MG63 (cell line): ENCODE results near the gene ZNF506. TPM values are rescaled to one million over a fixed set of nuclear protein-coding genes. Genes with fewer than 3 reads are reported as not detected.
"Not testable (repeated sequence)": the region's sequence is repeated elsewhere in the genome, so short reads cannot be mapped to it uniquely, and the experiment has no call there.

Source experiments
- DNase-seq: peaks from one replicate; pipeline ENCODE4 v3.0.0-alpha.2; 2020
- H3K27me3 ChIP-seq: fragments of 250-450 bp; sonication (Bioruptor Pico); 2 replicates; pipeline ENCODE4 v1.5.1; 2020; ENCODE audit warnings: mild to moderate bottlenecking, moderate library complexity
- H3K36me3 ChIP-seq: fragments of 250-450 bp; sonication (Bioruptor Pico); 2 replicates; pipeline ENCODE4 v1.5.1; 2020; ENCODE audit warnings: mild to moderate bottlenecking, moderate library complexity
- H3K4me3 ChIP-seq: fragments of 250-450 bp; sonication (Bioruptor Pico); 2 replicates; pipeline ENCODE4 v1.5.1; 2020; ENCODE audit warnings: mild to moderate bottlenecking, moderate library complexity
- H3K9me3 ChIP-seq: fragments of 250-450 bp; sonication (Bioruptor Pico); 2 replicates; pipeline ENCODE4 v1.5.1; 2020; ENCODE audit warnings: mild to moderate bottlenecking, moderate library complexity
- total RNA-seq: library from RNA; depleted of rRNA; stranded (reverse); fragments of >200 nt; shearing (Covaris generic); gene quantifications from 2 replicates; pipeline ENCODE4 v1.2.3, GENCODE V29; 2014; ENCODE audit warnings: low replicate concordance; rRNA removed

Gene ZNF506
- total RNA-seq, 1 experiment from 2014 or later = 1.0 TPM

- Histone ChIP-seq H3K27me3 (no peaks in the 10 kb centered on the region), H3K4me3 (no peak overlapping the region), H3K36me3 (no peaks in the 10 kb centered on the region), H3K9me3 (peaks cover 3% of the 10 kb centered on the region; the same call in 1 of the 2 replicates)
- DNase-seq = no peak
Observed at GRCh38 chr19:19749908-19750841, 71.4 kb downstream of the ZNF506 start.

GRCh38 chr19:19749117-19749907 is 72.2 kb downstream of the ZNF506 start:
- Histone ChIP-seq H3K9me3 (0 out of 2 replicates have a peak, but pooled peaks cover 2% of the 10 kb centered on the region), H3K27me3 (no peaks in the 10 kb centered on the region), H3K36me3 (no peaks in the 10 kb centered on the region), H3K4me3 (no peak overlapping the region)
- DNase-seq = no peak

GRCh38 chr19:19748249-19748938 is 73.2 kb downstream of the ZNF506 start:
- no peak for DNase-seq

GRCh38 chr19:19747357-19748220 is 74.0 kb downstream of the ZNF506 start:
- DNase-seq = no peak
- no peaks in the 10 kb centered on the region for H3K27me3 ChIP-seq
- no peaks in the 10 kb centered on the region for H3K9me3 ChIP-seq

More at GRCh38 chr19:19748249-19748938, 73.2 kb downstream of the ZNF506 start:
- Histone ChIP-seq H3K9me3 (no peaks in the 10 kb centered on the region), H3K4me3 (no peak overlapping the region), H3K36me3 (no peaks in the 10 kb centered on the region), H3K27me3 (no peaks in the 10 kb centered on the region)

GRCh38 chr19:19746286-19747213 is 75.0 kb downstream of the ZNF506 start:
- H3K36me3 ChIP-seq = no peaks in the 10 kb centered on the region

More at GRCh38 chr19:19747357-19748220, 74.0 kb downstream of the ZNF506 start:
- H3K4me3 ChIP-seq = no peak overlapping the region
- no peaks in the 10 kb centered on the region for H3K36me3 ChIP-seq

GRCh38 chr19:19745496-19746285 is 75.9 kb downstream of the ZNF506 start:
- Histone ChIP-seq H3K4me3 (no peak overlapping the region), H3K9me3 (no peaks in the 10 kb centered on the region), H3K36me3 (no peaks in the 10 kb centered on the region), H3K27me3 (no peaks in the 10 kb centered on the region)
- no peak for DNase-seq

More at GRCh38 chr19:19746286-19747213, 75.0 kb downstream of the ZNF506 start:
- no peak for DNase-seq
- no peaks in the 10 kb centered on the region for H3K9me3 ChIP-seq
- no peaks in the 10 kb centered on the region for H3K27me3 ChIP-seq
- H3K4me3 ChIP-seq = no peak overlapping the region

GRCh38 chr19:19744641-19745040 is 76.9 kb downstream of the ZNF506 start:
- DNase-seq = no peak
- H3K36me3 ChIP-seq = no peaks in the 10 kb centered on the region
- no peaks in the 10 kb centered on the region for H3K27me3 ChIP-seq
- no peak overlapping the region for H3K4me3 ChIP-seq
- no peaks in the 10 kb centered on the region for H3K9me3 ChIP-seq

GRCh38 chr19:19743921-19744320 is 77.6 kb downstream of the ZNF506 start:
- H3K36me3 ChIP-seq, DNase-seq, H3K4me3 ChIP-seq, H3K27me3 ChIP-seq, H3K9me3 ChIP-seq: not testable (repeated sequence)

- DNase-seq = no peak
- Histone ChIP-seq H3K4me3 (no peak overlapping the region), H3K36me3 (no peaks in the 10 kb centered on the region), H3K9me3 (no peaks in the 10 kb centered on the region), H3K27me3 (no peaks in the 10 kb centered on the region)
Observed at GRCh38 chr19:19743176-19743575, 78.4 kb downstream of the ZNF506 start.

GRCh38 chr19:19742773-19743172 is 78.8 kb downstream of the ZNF506 start:
- H3K9me3 ChIP-seq = no peaks in the 10 kb centered on the region

More at GRCh38 chr19:19742773-19743172, 78.8 kb downstream of the ZNF506 start:
- H3K27me3 ChIP-seq = no peaks in the 10 kb centered on the region
- H3K36me3 ChIP-seq = no peaks in the 10 kb centered on the region
- no peak for DNase-seq
- H3K4me3 ChIP-seq = no peak overlapping the region

Other genes with a start within 250 kb of the ZNF506 start
- gene PBX4, start 203.1 kb downstream of the ZNF506 start, total RNA-seq = 2.4 and 15.5 TPM in 2 replicates
- 0.79 TPM in 1 of 2 replicates, not detected in the other for gene LPAR2, start 193.5 kb downstream of the ZNF506 start, total RNA-seq
- gene GMIP, start 178.1 kb downstream of the ZNF506 start, total RNA-seq = 2.7 and 12.4 TPM in 2 replicates
- 30.6 and 70.8 TPM in 2 replicates for gene ATP13A1, start 158.1 kb downstream of the ZNF506 start, total RNA-seq
- 7.1 and 18.0 TPM in 2 replicates for gene ZNF101, start 152.9 kb downstream of the ZNF506 start, total RNA-seq
- 5.0 and 17.4 TPM in 2 replicates for gene ZNF14, start 88.6 kb downstream of the ZNF506 start, total RNA-seq
- 1.1 and 4.3 TPM in 2 replicates for gene ZNF253, start 44.1 kb upstream of the ZNF506 start, total RNA-seq
- 2.0 and 8.2 TPM in 2 replicates for gene ZNF93, start 79.2 kb upstream of the ZNF506 start, total RNA-seq
- 1.1 and 2.9 TPM in 2 replicates for gene ZNF682, start 217.8 kb upstream of the ZNF506 start, total RNA-seq